NCI-H1694 (cell line): ENCODE measurements around the gene RPS18.
A peak's percentile ranks its signal among the peaks of the same experiment; 100 is the strongest.

Source experiments
- DNase-seq: peaks from one replicate; lab custom pipeline; 2025; lab: John Stamatoyannopoulos, UW

Gene RPS18

GRCh38 chr6:33314943-33315792 lies 43.3 kb downstream of the RPS18 start:
- no peak for DNase-seq

- no peak for DNase-seq
These were observed 44.1 kb downstream of the RPS18 start for GRCh38 chr6:33315793-33316602.

GRCh38 chr6:33316603-33317418 lies 44.9 kb downstream of the RPS18 start:
- no peak for DNase-seq

- no peak for DNase-seq
These were observed 45.5 kb downstream of the RPS18 start for GRCh38 chr6:33317419-33317668.

GRCh38 chr6:33317669-33318425 lies 46.0 kb downstream of the RPS18 start, which contains the start of gene ZBTB22:
ZBTB22 (minus strand) TSS chr6:33317744; CDS start chr6:33316916, 828 bp downstream.
- peak; percentile 87 for DNase-seq

GRCh38 chr6:33318426-33319073 lies 46.7 kb downstream of the RPS18 start:
- no peak for DNase-seq

GRCh38 chr6:33319939-33320314 lies 48.1 kb downstream of the RPS18 start:
- no peak for DNase-seq

GRCh38 chr6:33320315-33321181 lies 48.7 kb downstream of the RPS18 start:
- no peak for DNase-seq

- no peak for DNase-seq
These were observed 49.4 kb downstream of the RPS18 start for GRCh38 chr6:33321227-33321626.

- no peak for DNase-seq
These were observed 51.7 kb downstream of the RPS18 start for GRCh38 chr6:33323623-33323948.

- DNase-seq: no peak
These were observed 52.2 kb downstream of the RPS18 start for GRCh38 chr6:33324125-33324524.
